KOPT-K1 (cell line): ENCODE measurements around the gene PTGER1.

Experiments
- H3K27ac ChIP-seq: fragments of 200-600 bp; sonication (generic); 2 replicates; pipeline ENCODE4 v1.5.1; 2016; ENCODE audit warnings: antibody characterized with exemption, mild to moderate bottlenecking, low read depth, low read length; ENCODE audit not compliant: poor library complexity, severe bottlenecking
- H3K36me3 ChIP-seq: fragments of 200-600 bp; sonication (generic); 2 replicates; pipeline ENCODE4 v1.5.1; 2017; ENCODE audit warnings: antibody characterized with exemption, mild to moderate bottlenecking, low read length, moderate library complexity; ENCODE audit not compliant: insufficient read depth
- H3K9me3 ChIP-seq: fragments of 200-600 bp; sonication (generic); 2 replicates; pipeline ENCODE4 v1.5.1; 2017; ENCODE audit warnings: antibody characterized with exemption, low read length, mild to moderate bottlenecking; ENCODE audit not compliant: insufficient read depth, poor library complexity, severe bottlenecking

The PTGER1 gene

DNA sequence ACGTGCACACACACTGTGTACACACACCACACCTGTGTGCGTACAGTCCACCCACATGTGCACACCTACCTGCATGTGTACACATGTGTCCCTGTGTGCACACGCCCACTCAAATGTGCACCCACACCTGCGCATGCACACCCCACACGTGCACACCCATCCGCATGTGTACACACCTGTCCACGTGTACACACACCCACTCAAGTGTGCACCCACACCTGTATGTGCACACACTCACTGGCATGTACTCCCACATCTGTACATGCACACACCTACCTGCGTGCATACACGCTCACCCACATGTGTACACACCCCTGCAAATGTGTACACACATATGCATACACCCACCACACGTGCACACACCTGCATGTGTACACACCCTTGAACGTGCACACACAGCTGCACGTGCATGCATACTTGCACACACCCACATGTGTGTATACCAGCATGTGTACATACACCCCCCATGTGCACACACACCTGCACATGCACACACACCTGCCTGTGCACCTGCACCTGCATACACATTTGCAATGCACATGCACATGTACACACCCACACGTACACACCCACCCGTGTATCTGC, 31.4 kb downstream of the PTGER1 start:
- Histone ChIP-seq H3K27ac (no peak overlapping the region), H3K9me3 (no peaks in the 10 kb centered on the region), H3K36me3 (peaks cover 70% of the 10 kb centered on the region)

DNA sequence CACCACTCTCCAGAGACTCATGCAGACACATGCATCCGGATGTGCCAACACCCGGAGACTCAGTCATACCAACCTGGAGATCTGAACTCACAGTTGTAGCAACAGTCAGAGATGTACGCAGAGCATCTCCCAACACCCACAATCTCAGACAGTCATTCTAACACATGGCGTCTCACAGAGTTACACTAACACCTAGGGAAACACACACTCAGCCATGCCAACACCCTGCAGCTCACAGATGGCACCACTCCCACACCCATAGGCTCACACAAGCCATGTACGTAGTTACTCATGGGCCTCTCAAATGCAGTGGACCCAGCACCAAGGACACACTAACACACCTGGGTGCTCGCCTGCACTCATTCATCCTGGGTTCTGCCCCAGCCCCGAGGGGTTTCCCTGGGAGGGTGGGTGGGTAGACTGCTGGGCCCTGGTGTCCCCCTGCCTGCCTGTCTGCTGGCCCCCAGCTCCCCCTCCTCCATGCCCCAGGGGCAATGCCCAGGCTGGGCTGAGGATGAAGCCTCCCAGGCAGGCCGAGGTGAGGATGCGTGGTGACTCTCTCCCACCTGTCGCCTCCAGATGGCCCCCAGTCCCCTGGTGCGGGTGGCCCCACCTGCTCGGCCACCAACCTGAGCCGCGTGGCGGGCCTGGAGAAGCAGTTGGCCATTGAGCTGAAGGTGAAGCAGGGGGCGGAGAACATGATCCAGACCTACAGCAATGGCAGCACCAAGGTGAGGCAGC, 32.1 kb downstream of the PTGER1 start:
- peaks cover 63% of the 10 kb centered on the region for H3K36me3 ChIP-seq
- H3K9me3 ChIP-seq: no peaks in the 10 kb centered on the region
- no peak overlapping the region for H3K27ac ChIP-seq

DNA sequence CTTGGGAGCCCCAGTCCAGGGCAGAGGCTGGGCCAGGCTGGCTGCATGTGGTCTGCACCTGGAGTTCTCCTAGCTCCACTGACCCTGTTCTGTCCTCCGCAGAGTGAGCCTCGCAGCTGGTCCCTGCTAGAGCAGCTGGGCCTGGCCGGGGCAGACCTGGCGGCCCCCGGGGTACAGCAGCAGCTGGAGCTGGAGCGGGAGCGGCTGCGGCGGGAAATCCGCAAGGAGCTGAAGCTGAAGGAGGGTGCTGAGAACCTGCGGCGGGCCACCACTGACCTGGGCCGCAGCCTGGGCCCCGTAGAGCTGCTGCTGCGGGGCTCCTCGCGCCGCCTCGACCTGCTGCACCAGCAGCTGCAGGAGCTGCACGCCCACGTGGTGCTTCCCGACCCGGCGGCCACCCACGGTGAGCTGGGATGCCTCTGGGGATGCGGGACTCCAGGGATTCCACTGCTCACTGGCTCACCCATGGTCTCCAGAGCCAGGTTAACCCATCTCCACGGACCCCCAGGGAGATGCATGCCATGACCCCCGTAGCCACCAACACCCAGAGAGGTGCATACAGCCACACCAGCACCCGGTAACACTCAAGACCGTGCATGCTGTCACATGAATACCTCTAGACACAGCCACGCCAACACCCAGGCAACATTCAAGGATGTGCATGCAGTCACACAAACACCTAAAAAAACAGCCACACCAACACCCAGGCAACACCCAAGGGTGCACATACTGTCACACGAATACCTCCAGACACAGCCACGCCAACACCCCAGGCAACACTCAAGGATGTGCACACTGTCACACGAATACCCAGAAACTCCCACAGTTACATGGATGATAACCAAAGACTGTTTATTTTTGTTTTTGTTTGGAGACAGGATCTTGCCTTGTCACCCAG, 33.9 kb downstream of the PTGER1 start:
- no peaks in the 10 kb centered on the region for H3K9me3 ChIP-seq
- peaks cover 58% of the 10 kb centered on the region for H3K36me3 ChIP-seq
- peak overlapping the region; percentile 91 for H3K27ac ChIP-seq

DNA sequence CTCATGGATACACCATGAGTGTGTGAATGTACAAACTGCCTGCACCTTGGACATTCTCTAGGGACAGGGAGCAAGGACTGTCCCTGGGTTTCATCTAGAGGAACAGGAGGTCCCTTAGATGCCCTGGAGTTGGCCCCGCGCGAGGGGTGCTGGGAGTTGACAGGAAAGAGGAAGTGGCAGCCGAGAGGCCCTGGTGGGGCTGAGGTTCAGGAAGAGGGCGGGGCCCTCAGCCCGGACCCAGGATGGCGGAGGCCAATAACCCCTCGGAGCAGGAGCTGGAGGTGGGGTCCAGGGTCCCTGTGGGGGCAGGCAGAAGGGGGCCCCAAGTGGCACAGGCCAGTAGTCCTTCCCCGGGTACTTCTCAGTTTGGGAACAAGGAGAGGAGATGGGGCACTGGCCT, 35.1 kb downstream of the PTGER1 start:
- peaks cover 48% of the 10 kb centered on the region for H3K36me3 ChIP-seq
- peak overlapping the region; percentile 91 for H3K27ac ChIP-seq
- H3K9me3 ChIP-seq: no peaks in the 10 kb centered on the region

DNA sequence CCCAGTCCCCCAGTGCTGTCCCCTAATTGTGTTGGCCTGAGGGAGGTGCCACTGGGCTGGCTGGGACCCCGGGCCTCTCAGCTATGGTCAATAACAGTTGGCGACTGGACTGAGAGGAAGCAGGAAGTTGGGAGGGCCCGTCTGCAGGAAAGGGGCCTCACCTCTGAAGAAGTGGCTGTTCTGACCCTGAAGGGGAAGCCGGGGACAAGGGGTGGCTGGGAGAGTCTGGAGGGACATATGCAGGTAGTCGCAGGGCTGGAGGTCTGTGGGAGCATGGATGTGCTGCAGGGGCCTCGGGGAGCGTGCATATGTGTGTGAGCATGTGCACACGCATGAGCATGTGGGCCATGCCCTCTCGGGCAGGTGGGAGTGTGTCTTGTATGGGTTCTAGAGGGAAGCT, 36.1 kb downstream of the PTGER1 start:
- Histone ChIP-seq H3K36me3 (peaks cover 39% of the 10 kb centered on the region), H3K27ac (peak overlapping the region; percentile 91), H3K9me3 (no peaks in the 10 kb centered on the region)

DNA sequence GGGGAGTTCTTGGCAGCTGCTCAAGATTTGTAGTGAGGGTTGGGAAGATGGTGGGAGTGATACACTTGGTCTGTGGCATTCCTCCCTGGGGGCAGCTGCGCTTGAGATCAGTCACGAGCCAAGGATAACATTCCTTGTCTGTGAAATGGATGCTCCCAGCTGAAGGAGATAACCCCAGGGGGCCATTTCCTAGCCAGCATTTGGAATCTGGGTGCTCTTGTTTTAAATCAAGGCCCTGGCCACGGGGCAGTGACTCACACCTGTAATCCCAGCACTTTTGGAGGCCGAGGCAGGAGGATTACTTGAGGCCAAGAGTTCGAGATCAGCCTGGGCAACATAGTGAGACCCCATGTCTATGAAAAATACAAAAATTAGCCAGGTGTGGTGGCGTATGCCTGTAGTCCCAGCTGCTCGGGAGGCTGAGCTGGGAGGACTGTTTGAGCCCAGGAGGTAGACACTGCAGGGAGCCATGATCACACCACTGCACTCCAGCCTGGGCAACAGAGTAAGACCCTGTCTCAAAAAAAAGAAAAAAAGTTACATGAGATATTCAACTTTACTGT, 37.5 kb downstream of the PTGER1 start:
- no peak overlapping the region for H3K27ac ChIP-seq
- peaks cover 25% of the 10 kb centered on the region for H3K36me3 ChIP-seq

DNA sequence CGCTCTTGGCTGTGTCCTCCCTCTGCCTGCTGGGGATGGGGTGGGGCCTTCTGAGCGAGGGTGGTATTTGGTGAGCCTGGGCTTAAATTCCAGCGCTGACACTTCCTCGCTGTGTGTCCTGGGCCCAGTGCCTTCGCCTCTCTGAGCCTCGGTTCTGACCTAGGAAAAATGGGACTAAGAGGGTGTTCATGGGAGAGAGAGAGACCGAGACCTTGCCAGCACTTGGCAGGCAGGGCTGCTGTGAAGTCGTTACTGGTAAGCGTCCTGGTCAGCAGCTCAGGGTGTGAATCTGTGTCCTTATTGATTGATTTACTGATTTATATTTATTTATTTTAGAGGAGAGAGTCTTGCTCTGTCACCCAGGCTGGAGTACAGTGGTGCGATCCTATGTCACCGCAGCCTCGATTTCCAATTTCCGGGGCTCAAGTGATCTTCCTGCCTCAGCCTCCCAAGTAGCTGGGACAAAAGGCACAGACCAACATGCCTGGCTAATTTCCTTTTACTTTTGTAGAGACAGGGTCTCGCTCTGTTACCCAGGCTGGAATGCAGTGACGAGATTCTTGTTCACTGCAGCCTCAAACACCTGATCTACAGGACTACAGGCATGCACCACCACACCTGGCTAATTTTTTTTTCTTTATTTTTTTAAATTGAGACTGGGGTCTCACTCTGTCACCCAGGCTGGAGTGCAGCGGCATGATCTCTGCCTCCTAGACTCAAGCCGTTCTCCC, 39.7 kb downstream of the PTGER1 start:
- Histone ChIP-seq H3K27ac (no peak overlapping the region), H3K9me3 (no peaks in the 10 kb centered on the region), H3K36me3 (peaks cover 10% of the 10 kb centered on the region; the same call in 1 of the 2 replicates)

More for the DNA sequence above, 37.5 kb downstream of the PTGER1 start:
- H3K9me3 ChIP-seq: no peaks in the 10 kb centered on the region

DNA sequence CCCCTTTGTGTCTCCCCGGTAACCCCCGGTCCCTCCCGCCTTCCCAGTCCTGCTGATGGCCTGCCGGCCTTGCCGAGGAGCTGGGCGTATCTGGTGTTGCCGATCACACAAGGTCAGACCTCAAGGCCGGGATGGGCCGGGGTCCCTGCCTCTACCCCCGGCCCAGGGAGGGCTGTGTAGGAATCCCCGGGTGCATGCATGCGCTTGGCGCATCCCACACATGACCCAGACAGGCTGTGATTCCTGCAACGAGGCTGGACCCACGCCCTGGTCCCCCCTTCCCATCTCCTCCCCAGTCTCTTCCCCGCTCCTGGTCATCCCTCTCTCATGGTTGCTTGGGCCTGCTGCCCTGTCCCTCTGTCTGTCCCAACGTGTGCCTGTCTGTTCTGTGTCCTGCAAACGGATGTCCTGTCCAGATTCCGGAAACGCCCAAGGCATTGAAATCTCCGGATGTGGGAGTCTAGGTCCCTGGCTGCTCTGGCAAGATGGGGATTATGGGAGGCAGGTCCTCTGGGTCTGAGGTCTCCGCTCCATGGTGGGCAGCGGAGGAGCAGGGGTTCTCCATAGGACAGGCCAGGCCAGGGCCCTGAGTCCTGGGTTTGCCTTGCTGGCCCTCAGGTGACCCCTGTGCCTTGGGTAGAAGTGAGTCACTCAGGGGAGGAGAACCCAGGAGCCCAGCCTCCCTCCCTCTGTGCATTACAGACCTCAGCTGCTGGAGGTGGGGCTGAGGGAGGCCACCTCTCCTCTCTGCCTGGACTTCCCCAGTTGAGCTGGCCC, 40.4 kb downstream of the PTGER1 start:
- Histone ChIP-seq H3K27ac (peak overlapping the region; percentile 82), H3K36me3 (peaks cover 10% of the 10 kb centered on the region; the same call in 1 of the 2 replicates), H3K9me3 (no peaks in the 10 kb centered on the region)

DNA sequence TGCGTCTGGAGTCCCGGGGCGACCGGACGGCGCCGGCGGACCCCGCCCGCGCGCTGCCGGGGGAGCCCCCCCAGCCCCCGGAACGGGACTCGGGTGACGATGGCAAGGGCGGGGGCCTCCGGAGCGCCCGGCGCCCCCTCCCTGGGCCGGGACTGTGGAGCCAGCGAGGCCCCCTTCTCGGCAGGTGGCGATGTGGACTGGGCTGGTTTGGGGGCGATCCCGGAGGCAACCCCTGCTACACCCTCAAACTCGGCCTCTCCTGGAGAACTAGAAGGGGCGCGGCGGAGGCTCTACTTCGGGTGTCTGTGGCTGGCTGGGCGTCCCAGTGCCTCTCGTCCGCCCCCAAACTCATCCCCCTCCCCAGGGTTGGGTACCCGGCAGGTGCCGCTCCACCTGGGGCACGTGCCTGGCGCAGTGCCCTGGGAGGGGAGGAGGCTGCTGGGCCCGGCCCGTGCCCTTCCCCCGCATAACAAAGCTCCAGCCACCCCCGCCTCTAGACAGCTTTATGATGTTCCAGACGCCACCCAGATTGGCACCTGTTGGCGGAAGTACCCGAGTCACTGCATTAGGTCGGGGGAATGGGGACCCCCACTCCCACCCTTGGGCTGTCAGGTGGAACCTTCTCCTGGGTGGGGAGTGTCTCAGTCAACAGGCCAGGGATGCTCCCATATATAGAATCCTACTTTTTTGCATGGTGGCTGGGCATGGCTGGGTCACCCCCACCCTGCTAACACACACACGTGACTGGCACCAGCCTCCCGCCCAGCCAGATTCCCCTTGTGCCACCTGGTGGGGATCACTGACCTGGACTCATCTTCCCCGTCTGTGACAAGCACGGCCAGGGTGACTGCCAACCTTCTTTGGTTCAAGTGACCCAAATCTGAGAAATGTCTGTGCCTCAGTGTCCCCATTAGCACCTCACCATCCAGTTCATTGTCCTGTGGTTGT, 41.3 kb downstream of the PTGER1 start:
- H3K36me3 ChIP-seq: peaks cover 10% of the 10 kb centered on the region; the same call in 1 of the 2 replicates
- no peaks in the 10 kb centered on the region for H3K9me3 ChIP-seq
- peak overlapping the region; percentile 82 for H3K27ac ChIP-seq

DNA sequence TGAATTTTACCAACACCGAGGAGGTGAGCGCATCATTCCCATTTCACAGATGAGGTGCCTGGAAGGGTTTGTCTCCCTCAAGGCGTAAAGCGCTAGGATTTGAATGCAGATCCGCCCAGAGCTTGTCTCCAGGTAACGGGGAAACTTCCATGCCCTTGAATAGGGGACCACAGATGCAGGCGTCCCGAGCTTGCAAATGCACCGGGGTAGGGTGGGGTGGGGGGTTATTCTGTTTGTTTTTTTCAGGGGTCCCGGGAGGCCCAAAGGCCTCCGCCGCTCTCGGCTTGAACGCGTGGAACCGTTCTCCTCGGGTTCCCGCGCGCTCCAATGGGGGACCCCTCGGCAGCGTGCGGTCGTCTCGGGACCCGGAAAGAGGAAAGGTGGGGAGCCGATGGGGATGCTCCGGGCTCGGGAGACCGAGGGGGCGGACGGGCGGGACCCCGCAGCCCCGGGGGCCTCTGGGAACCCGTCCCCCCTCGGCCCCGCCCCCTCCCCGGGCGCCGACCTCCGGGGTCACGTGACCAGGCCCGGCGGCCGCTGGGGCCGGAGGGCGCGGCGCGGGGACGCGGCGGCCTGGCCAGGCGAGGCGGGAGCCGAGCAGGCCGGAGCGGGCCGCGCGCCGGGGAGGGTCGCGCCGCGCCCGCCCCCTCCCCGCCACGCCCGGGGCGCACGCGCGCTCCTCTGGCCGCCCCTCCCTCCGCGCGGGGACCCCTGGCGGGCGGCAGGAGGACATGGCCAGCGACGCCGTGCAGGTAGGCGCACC, 42.2 kb downstream of the PTGER1 start, which contains the start of gene PKN1:
PKN1 (plus strand) TSS at position 516 of the 763 bp plus-strand sequence; CDS start at position 732, 216 bp downstream.
- no peaks in the 10 kb centered on the region for H3K9me3 ChIP-seq
- peak within 1 kb of the TSS; percentile 82 for H3K27ac ChIP-seq
- peaks cover 10% of the 10 kb centered on the region; the same call in 1 of the 2 replicates for H3K36me3 ChIP-seq

DNA sequence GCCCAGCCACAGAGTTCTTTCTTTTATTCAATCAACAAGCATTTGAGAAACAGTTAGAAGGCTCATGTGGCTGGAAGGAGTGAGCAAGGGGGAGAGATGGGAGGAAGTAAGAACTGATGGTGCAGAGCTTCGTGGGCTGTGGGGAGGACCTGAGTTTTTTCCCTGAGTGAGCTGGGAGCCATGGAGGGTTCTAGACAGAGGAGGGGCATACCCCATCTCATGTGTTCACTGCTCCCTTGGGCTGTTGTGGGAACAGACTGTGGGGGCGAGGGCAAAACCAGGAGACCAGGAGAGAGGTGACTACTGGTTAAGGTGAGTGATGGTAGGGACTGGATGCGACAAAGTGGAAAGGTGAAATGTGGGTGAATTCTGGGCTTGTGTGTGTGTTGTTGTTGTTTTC, 44.4 kb downstream of the PTGER1 start:
- no peak overlapping the region for H3K27ac ChIP-seq
- H3K36me3 ChIP-seq: no peaks in the 10 kb centered on the region
- H3K9me3 ChIP-seq: no peaks in the 10 kb centered on the region

DNA sequence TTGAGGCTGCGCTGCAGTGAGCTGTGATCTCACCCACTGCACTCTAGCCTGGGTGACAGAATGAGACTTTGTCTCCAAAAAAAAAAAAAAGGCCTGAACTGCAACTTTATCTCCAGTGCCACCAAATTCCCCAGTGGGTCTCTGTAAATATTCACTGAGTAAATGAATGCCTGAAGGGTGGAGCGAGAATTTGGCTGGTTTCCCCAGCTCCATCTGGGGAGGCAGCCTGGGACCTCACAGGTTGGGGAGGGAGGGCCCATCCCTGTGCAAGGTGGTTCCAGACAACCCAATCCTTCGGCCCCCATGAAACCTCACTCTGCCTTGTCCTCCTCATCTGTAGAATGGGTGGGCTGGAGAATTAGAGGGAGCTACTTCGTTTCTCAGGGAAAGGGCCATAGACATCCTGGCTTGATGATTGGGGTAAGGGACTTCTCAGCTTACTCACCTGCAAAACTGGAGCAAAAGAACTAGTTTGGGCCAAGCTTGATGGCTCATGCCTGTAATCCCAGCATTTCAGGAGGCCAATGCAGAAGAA, 46.2 kb downstream of the PTGER1 start:
- Histone ChIP-seq H3K36me3 (no peaks in the 10 kb centered on the region), H3K27ac (no peak overlapping the region), H3K9me3 (no peaks in the 10 kb centered on the region)
